Activated B cell treated with CpG ODN at 0.5 μM for 24 hours (primary cell): Measurements from ENCODE around the gene GRAMD1A. TPM values are rescaled to one million over a fixed set of nuclear protein-coding genes. Genes with fewer than 3 reads are reported as not detected.

Source experiments
- ATAC-seq: fragments of 200-7000 bp; cut with Tn5 transposase; one replicate; pipeline ENCODE4 v1.10.0; 2021; ENCODE audit warnings: low read depth, mild to moderate bottlenecking, moderate library complexity
- CTCF ChIA-PET: fragments of 350-600 bp; sonication (Branson Sonifier 250); formaldehyde crosslinking; loops from one replicate; lab custom pipeline; 2021; ENCODE audit warnings: antibody characterized with exemption; lab: Charles Lee
- POLR2A ChIA-PET: fragments of 350-600 bp; sonication (Branson Sonifier 250); formaldehyde crosslinking; loops from one replicate; lab custom pipeline; 2021; ENCODE audit warnings: antibody characterized with exemption; lab: Charles Lee
- DNase-seq: peaks from one replicate; pipeline ENCODE4 v3.0.0; 2022
- H3K27ac Mint-ChIP-seq: one replicate; pipeline ENCODE4 v1.8.0; 2020; ENCODE audit warnings: mixed read lengths
- H3K27me3 Mint-ChIP-seq: one replicate; pipeline ENCODE4 v1.8.0; 2021; ENCODE audit warnings: mixed read lengths
- H3K36me3 Mint-ChIP-seq: one replicate; pipeline ENCODE4 v1.8.0; 2021; ENCODE audit warnings: low read depth, mixed read lengths
- H3K4me1 Mint-ChIP-seq: one replicate; pipeline ENCODE4 v1.8.0; 2021; ENCODE audit warnings: mixed read lengths
- H3K4me3 Mint-ChIP-seq: one replicate; pipeline ENCODE4 v1.8.0; 2020; ENCODE audit warnings: mild to moderate bottlenecking, mixed read lengths
- H3K9me3 Mint-ChIP-seq: one replicate; pipeline ENCODE4 v1.8.0; 2020; ENCODE audit warnings: mixed read lengths
- CTCF ChIP-seq: fragments of 200-600 bp; IDR thresholded peaks from one replicate; pipeline ENCODE4 v1.8.0; 2022; ENCODE audit warnings: antibody characterized with exemption, mild to moderate bottlenecking
- intact Hi-C: fragments of 100-400 bp; cut with micrococcal nuclease; formaldehyde crosslinking; loops from one replicate; pipeline ENCODE4 v1.15.1; 2024
- total RNA-seq: library from RNA; stranded (reverse); gene quantifications from 2 replicates; pipeline ENCODE4 v1.2.3, GENCODE V29; 2022

The GRAMD1A gene
- total RNA-seq, result 52.9 and 54.4 TPM in 2 replicates

DNA sequence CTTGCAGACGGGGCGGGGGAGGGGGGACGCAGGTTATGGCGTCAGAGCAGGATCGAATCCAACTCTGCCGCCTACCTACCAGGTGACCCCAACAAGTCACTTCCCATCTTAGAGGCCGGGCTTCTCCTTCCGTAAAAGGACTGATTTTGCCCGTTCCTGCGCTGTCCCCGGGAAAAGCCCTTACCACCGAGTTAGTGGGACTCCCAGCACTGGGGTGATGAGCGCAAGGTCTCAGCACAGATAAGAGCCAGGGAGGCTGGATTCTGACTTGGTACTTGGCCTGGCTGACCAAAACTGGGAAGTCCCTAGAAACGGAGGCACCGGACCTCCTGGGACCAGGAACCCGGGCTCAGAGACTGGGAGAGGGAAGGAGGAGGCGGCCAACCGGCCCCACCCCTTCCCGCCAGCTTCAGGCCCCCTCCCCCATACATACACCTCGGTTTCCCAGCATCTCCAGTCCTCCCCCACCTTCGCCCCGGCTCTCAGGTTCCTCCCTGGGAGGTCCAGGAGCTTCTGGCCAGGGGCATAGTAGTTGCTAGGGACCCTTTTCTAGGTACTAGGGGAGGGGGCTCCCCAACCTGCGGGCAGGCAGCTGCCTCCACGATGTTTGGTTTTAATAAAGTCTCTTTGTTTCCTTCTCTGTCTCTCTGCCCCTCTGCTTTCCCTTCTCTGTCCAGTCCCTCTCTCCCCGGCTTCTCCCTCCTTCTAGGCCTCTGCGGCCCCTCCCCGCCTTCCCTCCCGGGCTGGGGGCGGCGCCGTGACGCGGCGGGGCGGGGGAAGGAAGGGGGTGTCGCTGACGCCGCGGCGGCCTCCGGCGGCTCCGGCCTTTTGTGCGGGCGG, at the start of gene GRAMD1A:
Gene GRAMD1A (plus strand): TSS at position 826 of the 840 bp plus-strand sequence. CDS start 156 bp downstream, outside the sequence.
- H3K36me3 Mint-ChIP-seq, result peaks cover 9% of the 10 kb centered on the region
- intact Hi-C loops, result no loop called here
- CTCF ChIA-PET, result no interaction called here
- TF ChIP-seq CTCF, result no peak
- ATAC-seq (peak; percentile 60), DNase-seq (peak; percentile 77)
- H3K9me3 Mint-ChIP-seq, result no peaks in the 10 kb centered on the region
- H3K4me1 Mint-ChIP-seq, result peaks cover 63% of the 10 kb centered on the region
- POLR2A ChIA-PET, result interaction anchor here (0.7 to 3.0 kb wide), 5 partner anchors 9 to 728 kb away, joined by 7 to 25 read pairs (median 12); no protein-coding TSS in a partner anchor
- H3K4me3 Mint-ChIP-seq, result peak within 1 kb of the TSS; percentile 87
- H3K27me3 Mint-ChIP-seq, result no peaks in the 10 kb centered on the region
- H3K27ac Mint-ChIP-seq, result peak within 1 kb of the TSS; percentile 84

- no peak for ATAC-seq
- Mint-ChIP-seq H3K27me3 (no peaks in the 10 kb centered on the region), H3K27ac (no peak overlapping the region), H3K4me1 (no peaks in the 10 kb centered on the region), H3K4me3 (no peak overlapping the region), H3K9me3 (peaks cover 44% of the 10 kb centered on the region), H3K36me3 (peaks cover 60% of the 10 kb centered on the region)
- no peak for TF ChIP-seq CTCF
- no peak for DNase-seq
- CTCF ChIA-PET, result no interaction called here
- intact Hi-C loops, result no loop called here
- POLR2A ChIA-PET, result no interaction called here
Measured at GRCh38 chr19:34953092-34953491, 47.0 kb upstream of the GRAMD1A start.

DNA sequence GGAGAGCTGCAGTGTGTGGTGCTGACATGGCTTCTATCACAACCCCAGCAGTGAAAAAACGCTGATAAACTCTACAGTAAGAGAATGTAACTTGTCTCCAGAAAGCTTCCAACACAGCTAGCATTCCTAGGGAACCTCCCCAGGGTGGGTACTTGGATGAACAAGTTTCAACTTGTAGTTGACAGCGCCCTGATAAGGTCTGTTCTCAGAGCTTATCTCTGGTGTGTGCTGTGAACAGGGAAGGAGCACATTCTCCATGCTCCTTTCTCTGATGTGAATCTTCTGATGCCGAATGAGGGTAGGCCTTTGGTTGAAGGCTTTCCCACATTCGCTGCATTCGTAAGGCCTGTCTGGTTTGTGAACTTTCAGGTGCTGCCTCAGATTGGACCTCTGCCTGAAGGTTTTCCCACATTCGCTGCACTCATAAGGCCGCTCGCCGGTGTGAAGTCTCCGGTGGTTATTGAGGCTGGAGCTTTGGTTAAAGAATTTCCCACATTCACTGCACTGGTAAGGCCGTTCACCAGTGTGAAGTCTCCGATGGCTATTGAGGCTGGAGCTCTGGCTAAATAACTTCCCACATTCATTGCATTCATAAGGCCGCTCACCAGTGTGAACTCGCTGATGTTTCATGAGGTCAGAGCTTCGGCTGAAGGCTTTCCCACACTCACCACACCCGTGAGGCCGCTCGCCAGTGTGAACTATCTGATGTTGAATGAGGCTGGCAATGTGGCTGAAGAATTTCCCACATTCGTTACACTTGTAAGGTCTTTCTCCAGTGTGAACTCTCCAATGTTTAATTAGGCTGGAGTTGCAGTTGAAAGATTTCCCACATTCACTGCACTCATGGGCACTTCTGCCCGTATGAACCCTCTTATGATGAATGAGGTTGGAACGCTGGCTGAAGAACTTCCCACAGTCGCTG, 42.0 kb upstream of the GRAMD1A start:
- no peak overlapping the region for H3K27ac Mint-ChIP-seq
- H3K36me3 Mint-ChIP-seq, result peaks cover 77% of the 10 kb centered on the region
- intact Hi-C loops, result no loop called here
- ChIA-PET POLR2A (no interaction called here), CTCF (no interaction called here)
- H3K4me1 Mint-ChIP-seq, result peaks cover 21% of the 10 kb centered on the region
- H3K4me3 Mint-ChIP-seq, result no peak overlapping the region
- no peak for TF ChIP-seq CTCF
- no peaks in the 10 kb centered on the region for H3K27me3 Mint-ChIP-seq
- DNase-seq (no peak), ATAC-seq (no peak)
- H3K9me3 Mint-ChIP-seq, result peaks cover 48% of the 10 kb centered on the region

DNA sequence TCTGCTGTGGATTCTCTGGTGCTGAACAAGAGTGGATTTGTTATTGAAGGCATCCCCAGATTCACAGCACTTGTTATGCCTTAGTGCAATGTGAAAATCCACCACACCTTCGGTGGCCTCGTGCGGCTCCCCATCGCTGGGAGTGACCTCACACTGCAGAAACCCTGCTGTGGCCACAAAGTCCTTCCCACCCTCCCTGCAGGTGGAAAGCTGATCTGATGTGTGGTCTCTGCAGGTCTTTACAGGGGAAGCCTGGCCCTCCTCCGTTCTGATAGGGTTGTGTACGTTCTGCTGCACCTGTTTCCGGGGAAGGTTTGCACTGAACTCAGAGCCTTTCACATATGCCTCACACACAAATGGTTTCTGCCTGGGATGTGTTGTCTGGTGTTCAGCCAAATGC, 41.1 kb upstream of the GRAMD1A start:
- no peak for DNase-seq
- no peak for TF ChIP-seq CTCF
- Mint-ChIP-seq H3K9me3 (peaks cover 42% of the 10 kb centered on the region), H3K27me3 (no peaks in the 10 kb centered on the region), H3K4me3 (no peak overlapping the region), H3K27ac (no peak overlapping the region), H3K4me1 (peaks cover 23% of the 10 kb centered on the region), H3K36me3 (peaks cover 70% of the 10 kb centered on the region)
- intact Hi-C loops, result no loop called here
- POLR2A ChIA-PET, result no interaction called here
- CTCF ChIA-PET, result no interaction called here
- ATAC-seq, result no peak
